KOPT-K1 (cell line): ENCODE data around the gene CTNNA3.

Experiments used
- H3K27ac ChIP-seq: fragments of 200-600 bp; sonication (generic); 2 replicates; pipeline ENCODE4 v1.5.1; 2016; ENCODE audit warnings: antibody characterized with exemption, mild to moderate bottlenecking, low read depth, low read length; ENCODE audit not compliant: poor library complexity, severe bottlenecking
- H3K36me3 ChIP-seq: fragments of 200-600 bp; sonication (generic); 2 replicates; pipeline ENCODE4 v1.5.1; 2017; ENCODE audit warnings: antibody characterized with exemption, mild to moderate bottlenecking, low read length, moderate library complexity; ENCODE audit not compliant: insufficient read depth
- H3K9me3 ChIP-seq: fragments of 200-600 bp; sonication (generic); 2 replicates; pipeline ENCODE4 v1.5.1; 2017; ENCODE audit warnings: antibody characterized with exemption, low read length, mild to moderate bottlenecking; ENCODE audit not compliant: insufficient read depth, poor library complexity, severe bottlenecking

CTNNA3 gene

GRCh38 chr10:66162560-66163143 lies 1533.3 kb downstream of the CTNNA3 start:
- Histone ChIP-seq H3K9me3 (no peaks in the 10 kb centered on the region), H3K36me3 (no peaks in the 10 kb centered on the region), H3K27ac (no peak overlapping the region)

- Histone ChIP-seq H3K9me3 (no peaks in the 10 kb centered on the region), H3K36me3 (no peaks in the 10 kb centered on the region), H3K27ac (no peak overlapping the region)
Measured at GRCh38 chr10:66151346-66151745, 1544.6 kb downstream of the CTNNA3 start.

GRCh38 chr10:66148312-66148711 lies 1547.7 kb downstream of the CTNNA3 start:
- H3K27ac ChIP-seq = no peak overlapping the region
- no peaks in the 10 kb centered on the region for H3K9me3 ChIP-seq
- H3K36me3 ChIP-seq = no peaks in the 10 kb centered on the region

- no peaks in the 10 kb centered on the region for H3K9me3 ChIP-seq
- H3K27ac ChIP-seq = no peak overlapping the region
- H3K36me3 ChIP-seq = no peaks in the 10 kb centered on the region
Measured at GRCh38 chr10:66144016-66144415, 1552.0 kb downstream of the CTNNA3 start.

- Histone ChIP-seq H3K36me3 (no peaks in the 10 kb centered on the region), H3K27ac (no peak overlapping the region)
Measured at GRCh38 chr10:66102756-66103155, 1593.2 kb downstream of the CTNNA3 start.

GRCh38 chr10:66098595-66099480 lies 1597.2 kb downstream of the CTNNA3 start:
- Histone ChIP-seq H3K9me3 (no peaks in the 10 kb centered on the region), H3K27ac (no peak overlapping the region), H3K36me3 (no peaks in the 10 kb centered on the region)

More at GRCh38 chr10:66102756-66103155, 1593.2 kb downstream of the CTNNA3 start:
- H3K9me3 ChIP-seq = no peaks in the 10 kb centered on the region

- H3K27ac ChIP-seq = no peak overlapping the region
- H3K9me3 ChIP-seq = no peaks in the 10 kb centered on the region
- no peaks in the 10 kb centered on the region for H3K36me3 ChIP-seq
Measured at GRCh38 chr10:66095610-66096009, 1600.4 kb downstream of the CTNNA3 start.

- Histone ChIP-seq H3K27ac (no peak overlapping the region), H3K36me3 (no peaks in the 10 kb centered on the region), H3K9me3 (no peaks in the 10 kb centered on the region)
Measured at GRCh38 chr10:66085906-66086305, 1610.1 kb downstream of the CTNNA3 start.

- Histone ChIP-seq H3K36me3 (no peaks in the 10 kb centered on the region), H3K27ac (no peak overlapping the region), H3K9me3 (no peaks in the 10 kb centered on the region)
Measured at GRCh38 chr10:66071907-66072306, 1624.1 kb downstream of the CTNNA3 start.

GRCh38 chr10:66058594-66058993 lies 1637.4 kb downstream of the CTNNA3 start:
- Histone ChIP-seq H3K36me3 (no peaks in the 10 kb centered on the region), H3K27ac (no peak overlapping the region), H3K9me3 (no peaks in the 10 kb centered on the region)

GRCh38 chr10:66049335-66049734 lies 1646.7 kb downstream of the CTNNA3 start:
- H3K36me3 ChIP-seq = no peaks in the 10 kb centered on the region
- H3K27ac ChIP-seq = no peak overlapping the region
- no peaks in the 10 kb centered on the region for H3K9me3 ChIP-seq

- H3K9me3 ChIP-seq = no peaks in the 10 kb centered on the region
- no peaks in the 10 kb centered on the region for H3K36me3 ChIP-seq
- no peak overlapping the region for H3K27ac ChIP-seq
Measured at GRCh38 chr10:66045859-66046258, 1650.1 kb downstream of the CTNNA3 start.

GRCh38 chr10:66041771-66042170 lies 1654.2 kb downstream of the CTNNA3 start:
- no peaks in the 10 kb centered on the region for H3K36me3 ChIP-seq
- no peaks in the 10 kb centered on the region for H3K9me3 ChIP-seq
- H3K27ac ChIP-seq = no peak overlapping the region

GRCh38 chr10:66038623-66039022 lies 1657.4 kb downstream of the CTNNA3 start:
- no peaks in the 10 kb centered on the region for H3K9me3 ChIP-seq
- H3K36me3 ChIP-seq = no peaks in the 10 kb centered on the region
- no peak overlapping the region for H3K27ac ChIP-seq

GRCh38 chr10:66026321-66026720 lies 1669.7 kb downstream of the CTNNA3 start:
- Histone ChIP-seq H3K36me3 (no peaks in the 10 kb centered on the region), H3K27ac (no peak overlapping the region), H3K9me3 (no peaks in the 10 kb centered on the region)

GRCh38 chr10:66025186-66025585 lies 1670.8 kb downstream of the CTNNA3 start:
- H3K27ac ChIP-seq = no peak overlapping the region
- H3K9me3 ChIP-seq = no peaks in the 10 kb centered on the region
- no peaks in the 10 kb centered on the region for H3K36me3 ChIP-seq
